GM21526 (cell line): ENCODE measurements around the gene POU6F2.
A peak's percentile ranks its signal among the peaks of the same experiment; 100 is the strongest.
"Not testable (repeated sequence)": the region's sequence is repeated elsewhere in the genome, so short reads cannot be mapped to it uniquely, and the experiment has no call there.

Experiments used
- ATAC-seq: cut with Tn5 transposase; IDR thresholded peaks from one replicate; pipeline ENCODE4 v1.9.1; 2021; ENCODE audit warnings: moderate library complexity; ENCODE audit not compliant: unreplicated experiment, low FRiP score

Gene POU6F2

GRCh38 chr7:38977685-38978084, at the start of gene POU6F2:
TSS of gene POU6F2 (plus strand) at chr7:38977909. CDS start at chr7:38977954, 45 bp downstream.
- no peak for ATAC-seq

GRCh38 chr7:38928506-38928905, 49.2 kb upstream of the POU6F2 start:
- no peak for ATAC-seq

- no peak for ATAC-seq
These were observed 48.1 kb upstream of the POU6F2 start for GRCh38 chr7:38929460-38930171.

- peak; percentile 93 for ATAC-seq
These were observed 45.1 kb upstream of the POU6F2 start for GRCh38 chr7:38932509-38933168.

GRCh38 chr7:38934051-38934450, 43.7 kb upstream of the POU6F2 start:
- no peak for ATAC-seq

GRCh38 chr7:38934536-38934935, 43.2 kb upstream of the POU6F2 start:
- ATAC-seq, result no peak

- ATAC-seq, result no peak
These were observed 41.1 kb upstream of the POU6F2 start for GRCh38 chr7:38936641-38937040.

- no peak for ATAC-seq
These were observed 39.7 kb upstream of the POU6F2 start for GRCh38 chr7:38938001-38938485.

GRCh38 chr7:38938589-38938988, 39.1 kb upstream of the POU6F2 start:
- ATAC-seq, result no peak

- no peak for ATAC-seq
These were observed 36.9 kb upstream of the POU6F2 start for GRCh38 chr7:38940774-38941173.

GRCh38 chr7:38942431-38943051, 35.2 kb upstream of the POU6F2 start:
- no peak for ATAC-seq

- ATAC-seq, result not testable (repeated sequence)
These were observed 30.2 kb upstream of the POU6F2 start for GRCh38 chr7:38947541-38947940.

- ATAC-seq, result no peak
These were observed 27.4 kb upstream of the POU6F2 start for GRCh38 chr7:38950309-38950708.

- ATAC-seq, result no peak
These were observed 26.5 kb upstream of the POU6F2 start for GRCh38 chr7:38951213-38951612.

- ATAC-seq, result no peak
These were observed 24.5 kb upstream of the POU6F2 start for GRCh38 chr7:38953227-38953626.

GRCh38 chr7:38953971-38954370, 23.7 kb upstream of the POU6F2 start:
- no peak for ATAC-seq

- no peak for ATAC-seq
These were observed 21.8 kb upstream of the POU6F2 start for GRCh38 chr7:38955892-38956291.

- ATAC-seq, result no peak
These were observed 15.7 kb upstream of the POU6F2 start for GRCh38 chr7:38962028-38962427.

GRCh38 chr7:38964921-38965320, 12.8 kb upstream of the POU6F2 start:
- no peak for ATAC-seq

- ATAC-seq, result no peak
These were observed 3.9 kb upstream of the POU6F2 start for GRCh38 chr7:38973760-38974159.

- no peak for ATAC-seq
These were observed 1.7 kb upstream of the POU6F2 start for GRCh38 chr7:38975944-38976392.
